Measurements from ENCODE around the gene TMEM170A. TPM values are rescaled to one million over a fixed set of nuclear protein-coding genes. Genes with fewer than 3 reads are reported as not detected.

The TMEM170A gene
- total RNA-seq, 1 experiment from 2014 or later: 46.8 TPM

DNA sequence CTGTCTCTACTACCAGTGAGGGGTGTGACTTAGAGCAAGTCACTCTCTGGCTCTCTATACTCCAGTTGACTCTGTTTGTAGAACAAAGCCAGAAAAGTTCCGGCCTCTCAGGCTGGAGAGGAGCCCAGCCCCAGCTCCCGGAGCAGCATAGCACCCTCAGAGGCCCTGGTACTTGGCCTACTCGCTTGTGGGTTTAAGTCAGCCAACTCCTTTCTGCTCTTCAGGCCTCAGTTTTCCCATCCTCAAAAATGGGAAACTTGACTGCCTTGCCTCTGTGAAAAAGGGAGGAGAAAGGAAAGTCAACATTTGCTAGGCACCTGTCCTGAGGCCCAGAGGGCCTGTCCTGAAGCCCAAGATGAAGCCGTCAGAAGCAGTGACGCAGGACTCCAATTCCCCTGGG lies 29.7 kb upstream of the TMEM170A start:
- Histone ChIP-seq H4K91ac (ENCODE audit: insufficient read length, low read depth, low read length) (no peak overlapping the region), H3K23ac (ENCODE audit: insufficient read length, low read depth, low read length) (no peak overlapping the region), H3K56ac (ENCODE audit: insufficient read length, low read depth, low read length) (no peak overlapping the region), H3K4ac (ENCODE audit: low read depth, low read length) (no peak overlapping the region), H2BK12ac (ENCODE audit: insufficient read length, low read depth, low read length) (no peak overlapping the region), H3K14ac (ENCODE audit: insufficient read depth, low read length) (no peak overlapping the region), H3T11ph (ENCODE audit: low read length) (no peak overlapping the region), H3K4me2 (ENCODE audit: insufficient read depth, insufficient read length, low read length) (peak overlapping the region; percentile 65), H3K79me1 (ENCODE audit: insufficient read depth, low read depth, low read length, poor library complexity, severe bottlenecking) (no peaks in the 10 kb centered on the region), H3K18ac (ENCODE audit: insufficient read length, low read depth, low read length) (no peak overlapping the region), H4K5ac (ENCODE audit: insufficient read length, low read depth, low read length) (no peak overlapping the region), H2AK5ac (ENCODE audit: insufficient read length, low read length) (no peak overlapping the region), H3K27me3 (ENCODE audit: insufficient read depth, low read length) (no peaks in the 10 kb centered on the region), H2BK20ac (ENCODE audit: low read depth, low read length, poor library complexity, severe bottlenecking) (no peak overlapping the region), H3K9ac (ENCODE audit: extremely low read depth, insufficient read length, low read length) (peak overlapping the region; percentile 24), H3K4me1 (ENCODE audit: insufficient read depth, low read length) (no peaks in the 10 kb centered on the region; the same call in 1 of the 2 replicates), H4K20me1 (ENCODE audit: control insufficient read depth, insufficient read depth, insufficient read length) (peaks cover 3% of the 10 kb centered on the region), H3K27ac (ENCODE audit: insufficient read length, low read depth, low read length) (no peak overlapping the region), H3K79me2 (ENCODE audit: insufficient read depth, low read length) (no peaks in the 10 kb centered on the region), H3K23me2 (ENCODE audit: insufficient read length, low read depth, low read length, poor library complexity, severe bottlenecking) (peaks cover 12% of the 10 kb centered on the region), H2BK15ac (ENCODE audit: low read depth, low read length) (no peak overlapping the region), H3K9me3 (ENCODE audit: control insufficient read depth, low read depth, low read length) (no peaks in the 10 kb centered on the region), H2BK120ac (ENCODE audit: low read depth, low read length, poor library complexity, severe bottlenecking) (no peak overlapping the region), H4K8ac (replicated peaks; ENCODE audit: insufficient read length, low read depth, low read length) (no peak overlapping the region), H2AFZ (ENCODE audit: low read length) (no peak overlapping the region), H2BK5ac (ENCODE audit: insufficient read length, low read length) (no peak overlapping the region)
- Mint-ChIP-seq H3K9me3 (no peaks in the 10 kb centered on the region), H3K36me3 (ENCODE audit: insufficient read depth in 1 of 3, low read depth in 3 of 3) (peaks cover 0 to 9% (median 0%) of the 10 kb centered on the region in 3 experiments; a peak in 3 of 7 replicates), H3K4me1 (peaks cover 15 to 18% of the 10 kb centered on the region in 2 experiments; a peak in 3 of 4 replicates), H3K4me3 (peak overlapping the region; percentile 85 to 94), H3K27me3 (ENCODE audit: low read depth) (peaks cover 6% of the 10 kb centered on the region; the same call in 1 of the 2 replicates), H3K27ac (peak overlapping the region in 1 of 3 experiments; percentile 60; a peak in 2 of 7 replicates)
- no peak for DNase-seq
- TF ChIP-seq, protein P1, sequence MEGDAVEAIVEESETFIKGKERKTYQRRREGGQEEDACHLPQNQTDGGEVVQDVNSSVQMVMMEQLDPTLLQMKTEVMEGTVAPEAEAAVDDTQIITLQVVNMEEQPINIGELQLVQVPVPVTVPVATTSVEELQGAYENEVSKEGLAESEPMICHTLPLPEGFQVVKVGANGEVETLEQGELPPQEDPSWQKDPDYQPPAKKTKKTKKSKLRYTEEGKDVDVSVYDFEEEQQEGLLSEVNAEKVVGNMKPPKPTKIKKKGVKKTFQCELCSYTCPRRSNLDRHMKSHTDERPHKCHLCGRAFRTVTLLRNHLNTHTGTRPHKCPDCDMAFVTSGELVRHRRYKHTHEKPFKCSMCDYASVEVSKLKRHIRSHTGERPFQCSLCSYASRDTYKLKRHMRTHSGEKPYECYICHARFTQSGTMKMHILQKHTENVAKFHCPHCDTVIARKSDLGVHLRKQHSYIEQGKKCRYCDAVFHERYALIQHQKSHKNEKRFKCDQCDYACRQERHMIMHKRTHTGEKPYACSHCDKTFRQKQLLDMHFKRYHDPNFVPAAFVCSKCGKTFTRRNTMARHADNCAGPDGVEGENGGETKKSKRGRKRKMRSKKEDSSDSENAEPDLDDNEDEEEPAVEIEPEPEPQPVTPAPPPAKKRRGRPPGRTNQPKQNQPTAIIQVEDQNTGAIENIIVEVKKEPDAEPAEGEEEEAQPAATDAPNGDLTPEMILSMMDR (conservative IDR thresholded peaks at IDR 0.05): no peak
- no CpG with 5 or more reads among the region's 5 CpGs for WGBS (ENCODE audit: extremely low coverage, insufficient read length, low lambda C conversion rate)

Data from H9 (cell line).